KOPT-K1 (cell line): ENCODE data around the gene DNAJC25.

Experiments
- H3K27ac ChIP-seq: fragments of 200-600 bp; sonication (generic); 2 replicates; pipeline ENCODE4 v1.5.1; 2016; ENCODE audit warnings: antibody characterized with exemption, mild to moderate bottlenecking, low read depth, low read length; ENCODE audit not compliant: poor library complexity, severe bottlenecking
- H3K36me3 ChIP-seq: fragments of 200-600 bp; sonication (generic); 2 replicates; pipeline ENCODE4 v1.5.1; 2017; ENCODE audit warnings: antibody characterized with exemption, mild to moderate bottlenecking, low read length, moderate library complexity; ENCODE audit not compliant: insufficient read depth
- H3K9me3 ChIP-seq: fragments of 200-600 bp; sonication (generic); 2 replicates; pipeline ENCODE4 v1.5.1; 2017; ENCODE audit warnings: antibody characterized with exemption, low read length, mild to moderate bottlenecking; ENCODE audit not compliant: insufficient read depth, poor library complexity, severe bottlenecking

Gene DNAJC25

DNA sequence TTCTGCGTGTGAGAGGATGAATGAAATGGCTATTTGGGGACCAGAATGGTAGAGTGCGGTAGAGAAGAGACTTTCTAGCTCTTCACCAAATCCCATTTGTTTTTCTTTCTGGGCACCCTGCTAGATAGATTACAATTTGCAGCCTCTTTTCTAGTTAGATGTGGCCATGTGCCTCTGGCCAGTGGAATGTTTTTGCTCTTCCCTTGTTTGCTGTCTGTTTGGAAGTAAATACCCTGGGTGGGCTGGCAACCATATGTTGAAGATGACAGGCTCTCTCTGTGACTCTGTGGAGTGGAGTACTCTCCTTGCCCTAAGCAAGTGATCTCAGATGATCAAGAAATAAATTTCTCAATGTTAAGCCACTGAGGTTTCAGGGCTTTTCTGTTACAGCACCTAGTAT is 43.2 kb downstream of the DNAJC25 start:
- H3K36me3 ChIP-seq = peaks cover 16% of the 10 kb centered on the region
- no peak overlapping the region for H3K27ac ChIP-seq
- no peaks in the 10 kb centered on the region for H3K9me3 ChIP-seq

- Histone ChIP-seq H3K9me3 (no peaks in the 10 kb centered on the region), H3K27ac (no peak overlapping the region), H3K36me3 (peaks cover 4% of the 10 kb centered on the region; the same call in 1 of the 2 replicates)
Measured at GRCh38 chr9:111676116-111676515, 45.0 kb downstream of the DNAJC25 start.

DNA sequence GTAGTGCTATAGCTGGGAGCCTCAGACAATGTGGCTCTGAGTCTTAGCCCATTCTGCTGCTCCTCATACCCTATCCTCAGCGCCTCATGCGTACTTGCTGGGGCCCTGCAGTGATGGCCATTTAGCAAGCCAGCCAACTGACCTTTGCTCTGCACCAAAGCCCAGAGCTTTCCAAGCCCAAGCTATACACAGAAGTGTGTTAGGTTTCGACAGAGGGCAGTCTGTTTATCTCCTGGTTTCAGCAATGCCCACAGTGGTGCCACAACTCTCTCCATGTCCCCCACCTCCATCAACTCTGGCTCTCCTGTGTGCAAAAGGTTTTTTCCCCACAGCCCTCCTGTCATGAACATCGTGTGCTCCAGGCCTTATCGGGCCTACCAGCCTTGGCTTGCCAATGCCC is 47.2 kb downstream of the DNAJC25 start:
- H3K36me3 ChIP-seq = no peaks in the 10 kb centered on the region
- H3K9me3 ChIP-seq = no peaks in the 10 kb centered on the region
- H3K27ac ChIP-seq = no peak overlapping the region

GRCh38 chr9:111679199-111679598 is 48.1 kb downstream of the DNAJC25 start:
- Histone ChIP-seq H3K9me3 (no peaks in the 10 kb centered on the region), H3K27ac (no peak overlapping the region), H3K36me3 (no peaks in the 10 kb centered on the region)

DNA sequence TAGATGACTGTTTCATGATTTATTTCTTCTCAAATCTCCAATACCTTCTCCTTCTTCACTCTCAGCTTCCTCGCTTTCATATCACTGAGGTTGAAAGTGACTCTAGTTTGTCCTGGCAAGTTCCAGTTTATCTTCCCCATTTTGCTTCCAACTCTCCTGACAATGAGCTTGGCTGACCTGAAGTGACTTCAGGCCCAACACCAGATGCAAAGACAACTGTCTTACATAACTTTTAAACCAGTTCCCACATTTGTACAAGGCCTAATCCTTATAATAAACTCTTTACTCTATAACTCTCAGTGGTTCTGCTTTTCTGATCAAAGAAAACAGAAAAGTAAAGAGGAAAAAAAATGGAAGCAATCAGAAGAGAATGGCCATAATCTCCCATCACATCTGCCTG is 52.3 kb downstream of the DNAJC25 start:
- Histone ChIP-seq H3K36me3 (no peaks in the 10 kb centered on the region), H3K27ac (no peak overlapping the region), H3K9me3 (no peaks in the 10 kb centered on the region)

GRCh38 chr9:111691672-111692329 is 60.7 kb downstream of the DNAJC25 start:
- no peak overlapping the region for H3K27ac ChIP-seq
- H3K9me3 ChIP-seq = no peaks in the 10 kb centered on the region
- H3K36me3 ChIP-seq = no peaks in the 10 kb centered on the region

DNA sequence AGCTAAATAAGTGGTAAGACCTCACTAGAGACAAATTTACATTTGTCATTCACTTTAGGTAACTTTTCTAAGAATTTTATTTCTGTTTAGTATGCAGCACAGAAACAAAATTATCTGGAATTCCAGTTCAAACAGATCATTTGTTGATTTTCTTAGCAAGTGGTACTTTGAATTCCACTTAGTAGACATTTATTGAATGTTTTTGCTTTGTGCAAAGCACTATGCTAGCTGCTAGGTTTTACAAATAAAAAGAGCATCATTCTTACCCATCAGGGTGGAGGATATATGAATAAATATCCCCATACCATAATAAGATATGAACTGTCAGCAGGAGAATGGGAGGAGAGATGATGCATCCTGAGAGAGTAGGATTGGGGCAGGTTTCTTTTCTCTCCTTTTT is 65.7 kb downstream of the DNAJC25 start:
- no peak overlapping the region for H3K27ac ChIP-seq
- H3K9me3 ChIP-seq = no peaks in the 10 kb centered on the region
- H3K36me3 ChIP-seq = no peaks in the 10 kb centered on the region

GRCh38 chr9:111700776-111701175 is 69.6 kb downstream of the DNAJC25 start:
- H3K36me3 ChIP-seq = no peaks in the 10 kb centered on the region
- H3K9me3 ChIP-seq = no peaks in the 10 kb centered on the region
- H3K27ac ChIP-seq = no peak overlapping the region
